ENCODE data around the gene PELO. TPM values are rescaled to one million over a fixed set of nuclear protein-coding genes. Genes with fewer than 3 reads are reported as not detected.
A peak's percentile ranks its signal among the peaks of the same experiment; 100 is the strongest.

PELO gene
- total RNA-seq, 1 donor = 44.9 TPM

DNA sequence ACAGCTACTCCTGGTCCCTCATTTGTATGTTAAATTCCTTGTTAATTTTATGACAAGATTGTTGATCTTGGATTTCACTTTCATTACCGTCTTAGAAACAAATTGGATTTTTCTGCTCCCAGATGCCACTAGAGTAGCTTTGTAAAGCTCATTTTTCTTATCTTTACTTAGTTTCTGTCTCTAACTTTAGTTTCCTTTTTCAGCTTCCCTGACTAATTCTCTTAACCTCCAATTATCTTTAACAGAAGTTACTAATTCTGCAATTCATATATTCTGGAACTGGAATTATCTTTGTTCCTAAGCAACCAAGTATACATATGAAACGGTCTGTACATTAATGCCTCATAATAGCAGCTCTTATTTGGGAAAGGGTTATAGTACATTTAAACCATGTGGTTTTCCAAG is 16.7 kb downstream of the PELO start:
- TF ChIP-seq, protein P1, sequence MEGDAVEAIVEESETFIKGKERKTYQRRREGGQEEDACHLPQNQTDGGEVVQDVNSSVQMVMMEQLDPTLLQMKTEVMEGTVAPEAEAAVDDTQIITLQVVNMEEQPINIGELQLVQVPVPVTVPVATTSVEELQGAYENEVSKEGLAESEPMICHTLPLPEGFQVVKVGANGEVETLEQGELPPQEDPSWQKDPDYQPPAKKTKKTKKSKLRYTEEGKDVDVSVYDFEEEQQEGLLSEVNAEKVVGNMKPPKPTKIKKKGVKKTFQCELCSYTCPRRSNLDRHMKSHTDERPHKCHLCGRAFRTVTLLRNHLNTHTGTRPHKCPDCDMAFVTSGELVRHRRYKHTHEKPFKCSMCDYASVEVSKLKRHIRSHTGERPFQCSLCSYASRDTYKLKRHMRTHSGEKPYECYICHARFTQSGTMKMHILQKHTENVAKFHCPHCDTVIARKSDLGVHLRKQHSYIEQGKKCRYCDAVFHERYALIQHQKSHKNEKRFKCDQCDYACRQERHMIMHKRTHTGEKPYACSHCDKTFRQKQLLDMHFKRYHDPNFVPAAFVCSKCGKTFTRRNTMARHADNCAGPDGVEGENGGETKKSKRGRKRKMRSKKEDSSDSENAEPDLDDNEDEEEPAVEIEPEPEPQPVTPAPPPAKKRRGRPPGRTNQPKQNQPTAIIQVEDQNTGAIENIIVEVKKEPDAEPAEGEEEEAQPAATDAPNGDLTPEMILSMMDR (IDR thresholded peaks at IDR 0.05; ENCODE audit: insufficient read depth, low read depth, low read length) = no peak
- peak; percentile 52 for DNase-seq (ENCODE audit: low read depth)
- H3K4me3 ChIP-seq (ENCODE audit: low read depth, low read length) = peak overlapping the region; percentile 76

GRCh38 chr5:52804981-52805380 is 17.3 kb downstream of the PELO start:
- DNase-seq (ENCODE audit: low read depth) = no peak
- H3K4me3 ChIP-seq (ENCODE audit: low read depth, low read length) = peak overlapping the region; percentile 76
- TF ChIP-seq, protein P1 (IDR thresholded peaks at IDR 0.05; ENCODE audit: insufficient read depth, low read depth, low read length) = no peak

DNA sequence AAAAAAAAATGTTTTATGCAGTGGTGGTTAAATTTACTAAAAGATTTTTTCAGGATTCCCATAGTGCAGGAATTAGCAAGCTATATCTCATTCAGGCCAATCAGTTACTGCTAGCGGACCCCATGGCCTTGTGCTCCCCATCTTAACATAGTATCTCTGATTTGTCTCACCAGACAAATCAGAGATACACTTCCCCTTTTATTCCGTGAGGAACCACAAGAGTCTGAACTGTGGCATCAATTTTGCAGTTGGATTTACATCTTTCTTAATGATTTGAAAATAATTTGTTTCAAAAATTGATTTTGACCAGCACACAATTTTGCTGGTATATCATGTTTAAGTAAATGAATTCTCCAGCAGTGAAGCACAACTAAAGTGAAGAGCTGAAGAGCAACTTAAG is 17.9 kb downstream of the PELO start:
- no peak overlapping the region for H3K4me3 ChIP-seq (ENCODE audit: low read depth, low read length)
- no peak for DNase-seq (ENCODE audit: low read depth)
- TF ChIP-seq, protein P1 (IDR thresholded peaks at IDR 0.05; ENCODE audit: insufficient read depth, low read depth, low read length) = no peak

GRCh38 chr5:52807037-52807436 is 19.3 kb downstream of the PELO start:
- no peak for DNase-seq (ENCODE audit: low read depth)
- TF ChIP-seq, protein P1 (IDR thresholded peaks at IDR 0.05; ENCODE audit: insufficient read depth, low read depth, low read length) = no peak
- H3K4me3 ChIP-seq (ENCODE audit: low read depth, low read length) = no peak overlapping the region

DNA sequence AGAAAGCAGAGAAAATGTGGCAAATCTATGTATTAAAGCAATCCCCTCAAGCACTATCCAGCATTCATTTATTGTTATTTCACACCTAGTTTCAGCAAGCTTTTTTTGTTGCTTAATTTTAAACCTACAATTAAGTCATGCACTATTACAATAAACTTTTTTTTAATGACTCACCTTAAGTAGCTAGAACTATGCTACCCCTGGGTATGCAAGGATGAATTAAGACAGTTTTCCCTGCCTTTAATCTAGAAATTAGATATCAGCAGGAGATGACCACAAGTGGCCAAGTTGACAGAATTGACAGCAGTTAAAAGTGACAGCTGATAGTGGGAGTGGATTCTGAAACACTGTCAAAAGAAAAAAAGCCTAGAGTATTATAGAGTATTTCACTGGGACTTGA is 20.0 kb downstream of the PELO start:
- DNase-seq (ENCODE audit: low read depth) = no peak
- H3K4me3 ChIP-seq (ENCODE audit: low read depth, low read length) = no peak overlapping the region
- TF ChIP-seq, protein P1 (IDR thresholded peaks at IDR 0.05; ENCODE audit: insufficient read depth, low read depth, low read length) = no peak

GRCh38 chr5:52808316-52808901 is 20.7 kb downstream of the PELO start:
- peak; percentile 62 for DNase-seq (ENCODE audit: low read depth)
- TF ChIP-seq, protein P1 (IDR thresholded peaks at IDR 0.05; ENCODE audit: insufficient read depth, low read depth, low read length) = no peak
- no peak overlapping the region for H3K4me3 ChIP-seq (ENCODE audit: low read depth, low read length)

DNA sequence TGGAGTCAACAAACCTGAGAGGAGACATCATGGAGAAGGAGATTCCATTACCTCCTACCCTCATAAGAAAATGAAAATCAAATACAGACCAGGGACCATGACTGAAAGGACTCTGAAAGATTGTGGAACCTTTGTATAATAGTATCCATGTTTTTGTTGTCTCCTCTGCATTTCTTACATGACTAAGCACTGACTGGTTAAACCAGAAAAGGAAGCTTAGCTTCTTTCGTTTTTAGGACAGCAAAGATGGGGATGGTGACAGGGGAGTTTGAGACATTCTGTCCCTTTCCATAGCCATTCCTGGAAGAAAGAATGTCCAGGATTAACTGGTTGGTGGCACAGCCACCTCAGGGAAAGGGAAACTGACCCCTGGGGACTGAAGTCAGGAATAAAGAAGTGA is 22.2 kb downstream of the PELO start:
- TF ChIP-seq, protein P1 (IDR thresholded peaks at IDR 0.05; ENCODE audit: insufficient read depth, low read depth, low read length) = no peak
- peak; percentile 54 for DNase-seq (ENCODE audit: low read depth)
- H3K4me3 ChIP-seq (ENCODE audit: low read depth, low read length) = no peak overlapping the region
